Panc1 (cell line): Measurements from ENCODE around the gene EXOC6B. TPM values are rescaled to one million over a fixed set of nuclear protein-coding genes. Genes with fewer than 3 reads are reported as not detected.
A peak's percentile ranks its signal among the peaks of the same experiment; 100 is the strongest.

Experiments used
- ATAC-seq: fragments of 200-7000 bp; cut with Tn5 transposase; 2 replicates; pipeline ENCODE4 v1.9.1; 2020; ENCODE audit warnings: mild to moderate bottlenecking, moderate library complexity
- BruUV-seq: library from RNA; stranded (reverse); fragments of 400-500 nt; replicated peaks from 2 replicates; lab custom pipeline; 2021; lab: Mats Ljungman, UMichigan
- CTCF ChIA-PET: fragments of 300-600 bp; sonication (Branson Sonifier 250); formaldehyde crosslinking; loops from one replicate; lab custom pipeline; 2022; ENCODE audit warnings: antibody characterized with exemption; lab: Charles Lee
- POLR2A ChIA-PET: fragments of 300-600 bp; sonication (Branson Sonifier 250); formaldehyde crosslinking; loops from one replicate; lab custom pipeline; 2022; ENCODE audit warnings: antibody characterized with exemption; lab: Charles Lee
- DNase-seq: peaks from one replicate; pipeline ENCODE4 v3.0.0-alpha.2; 2010; ENCODE audit warnings: low read depth, low spot score
- H3K27ac ChIP-seq: 2 replicates; pipeline ENCODE4 v1.5.1; 2011; ENCODE audit warnings: mild to moderate bottlenecking, low read length, inconsistent platforms
- H3K27me3 ChIP-seq: fragments of 200-500 bp; sonication (Bioruptor generic); 2 replicates; pipeline ENCODE4 v1.6.0; 2014; ENCODE audit warnings: low read length, inconsistent platforms; ENCODE audit not compliant: control insufficient read depth, insufficient read depth
- H3K36me3 ChIP-seq: fragments of 200-500 bp; sonication (Bioruptor generic); 2 replicates; pipeline ENCODE4 v1.5.1; 2014; ENCODE audit warnings: inconsistent platforms, mild to moderate bottlenecking, low read length, moderate library complexity; ENCODE audit not compliant: control insufficient read depth, insufficient read depth
- H3K4me1 ChIP-seq: 2 replicates; pipeline ENCODE4 v1.5.1; 2011; ENCODE audit warnings: inconsistent platforms, mild to moderate bottlenecking, low read length, moderate library complexity; ENCODE audit not compliant: control insufficient read depth, insufficient read depth
- H3K4me3 ChIP-seq, 2 experiments: 2 replicates each; pipeline ENCODE4 v1.5.1; 2011 to 2012; ENCODE audit warnings: low read depth in 2 of 2, low read length in 2 of 2, mild to moderate bottlenecking in 2 of 2, inconsistent platforms in 1 of 2, moderate library complexity in 1 of 2
- H3K9me3 ChIP-seq: fragments of 200-500 bp; sonication (Bioruptor generic); 2 replicates; pipeline ENCODE4 v1.5.1; 2014; ENCODE audit warnings: low read depth, mild to moderate bottlenecking, inconsistent platforms, low read length, moderate library complexity; ENCODE audit not compliant: control insufficient read depth, insufficient read depth
- CTCF ChIP-seq: fragments of 450-650 bp; IDR thresholded peaks from 2 replicates; pipeline ENCODE4 v1.5.1; 2017; ENCODE audit warnings: mild to moderate bottlenecking
- POLR2AphosphoS5 ChIP-seq: IDR thresholded peaks from 2 replicates; pipeline ENCODE4 v1.6.1; 2012; ENCODE audit warnings: mild to moderate bottlenecking, low read depth, low read length, moderate library complexity
- REST ChIP-seq, 2 experiments: IDR thresholded peaks; 2 replicates each; pipeline ENCODE4 v1.6.1; 2011 to 2012; ENCODE audit warnings: low read depth in 2 of 2, control low read depth in 1 of 2, low read length in 1 of 2, mild to moderate bottlenecking in 1 of 2, moderate library complexity in 1 of 2; ENCODE audit not compliant: insufficient read depth in 1 of 2
- SIN3A ChIP-seq: IDR thresholded peaks from 2 replicates; pipeline ENCODE4 v1.6.1; 2012; ENCODE audit warnings: low read depth, mild to moderate bottlenecking, low read length, moderate library complexity, borderline replicate concordance; ENCODE audit not compliant: insufficient read depth
- TCF7L2 ChIP-seq: IDR thresholded peaks from 2 replicates; pipeline ENCODE4 v1.6.1; 2011; ENCODE audit warnings: mild to moderate bottlenecking, low read depth, low read length, inconsistent platforms
- in situ Hi-C: cut with HindIII; loops from 2 replicates; pipeline ENCODE4 v1.10.0; 2016; ENCODE audit warnings: low sequenced_read_pairs, low pct_unique_long_range_greater_than_20kb
- intact Hi-C: fragments of 100-400 bp; cut with micrococcal nuclease; formaldehyde crosslinking; loops from one replicate; pipeline ENCODE4 v1.10.0; 2022; ENCODE audit not compliant: unreplicated experiment
- total RNA-seq: library from RNA; stranded (reverse); gene quantifications from one replicate; pipeline ENCODE4 v1.2.1, GENCODE V29; 2021; ENCODE audit not compliant: unreplicated experiment

EXOC6B gene
- total RNA-seq, 1 experiment from 2014 or later, result 23.2 TPM

- no TSS peak for BruUV-seq
- TF ChIP-seq CTCF (peak; percentile 78), POLR2AphosphoS5 (no peak)
- no peaks in the 10 kb centered on the region for H3K4me1 ChIP-seq
- ChIA-PET CTCF (no interaction called here), POLR2A (no interaction called here)
- in situ Hi-C loops (no loop called here), intact Hi-C loops (no loop called here)
- H3K36me3 ChIP-seq, result no peaks in the 10 kb centered on the region
- no peaks in the 10 kb centered on the region for H3K27me3 ChIP-seq
- DNase-seq (no peak), ATAC-seq (no peak)
- H3K27ac ChIP-seq, result no peak overlapping the region
- no peaks in the 10 kb centered on the region for H3K9me3 ChIP-seq
- H3K4me3 ChIP-seq, result no peak overlapping the region
Observed at GRCh38 chr2:72325592-72326422, 500.0 kb downstream of the EXOC6B start.

- no TSS peak for BruUV-seq
- intact Hi-C loops, result no loop called here
Observed at GRCh38 chr2:72316774-72317173, 509.1 kb downstream of the EXOC6B start.

More at GRCh38 chr2:72316774-72317173, 509.1 kb downstream of the EXOC6B start:
- H3K27ac ChIP-seq, result no peak overlapping the region
- in situ Hi-C loops, result no loop called here
- no peak for ATAC-seq
- no peaks in the 10 kb centered on the region for H3K9me3 ChIP-seq
- POLR2A ChIA-PET, result no interaction called here
- no peaks in the 10 kb centered on the region for H3K4me1 ChIP-seq
- no peaks in the 10 kb centered on the region for H3K36me3 ChIP-seq
- H3K4me3 ChIP-seq, result no peak overlapping the region
- TF ChIP-seq TCF7L2 (no peak), POLR2AphosphoS5 (no peak), REST (IDR thresholded peaks at IDR 0.05; ENCODE audit: insufficient read depth in 1 of 2, low read depth in 2 of 2, low read length in 1 of 2) (no peak), CTCF (no peak), SIN3A (no peak)
- no peaks in the 10 kb centered on the region for H3K27me3 ChIP-seq
- no peak for DNase-seq
- CTCF ChIA-PET, result no interaction called here
